Measurements from ENCODE around the gene TIAM1. TPM values are rescaled to one million over a fixed set of nuclear protein-coding genes. Genes with fewer than 3 reads are reported as not detected.

Gene TIAM1
- polyA plus RNA-seq, 2 of the 4 experiments (the other 2 are of a cell fraction): 0.23 to 0.40 TPM

DNA sequence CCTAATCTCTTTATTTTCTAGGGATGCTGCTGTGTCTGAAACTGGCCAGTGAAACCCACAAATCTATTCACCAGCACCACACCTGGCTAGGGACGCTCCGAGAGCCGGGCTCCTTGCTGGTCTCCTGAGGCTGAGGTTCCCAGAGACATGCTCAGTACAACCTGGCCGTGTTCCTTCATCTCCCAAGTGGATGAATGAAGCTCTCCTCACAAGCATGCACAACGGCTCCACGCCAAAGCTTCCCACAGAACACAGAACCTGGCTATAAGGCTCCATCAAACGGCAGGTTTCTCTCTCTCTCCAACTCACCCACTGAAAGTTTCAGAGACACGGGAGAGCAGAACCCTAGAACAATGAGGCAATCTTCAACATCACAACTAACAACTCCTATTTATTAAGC is 82.3 kb downstream of the TIAM1 start:
- DNase-seq (ENCODE audit: low read depth in 1 of 2, low spot score in 1 of 2): no peak
- POLR2A ChIA-PET: no interaction called here

DNA sequence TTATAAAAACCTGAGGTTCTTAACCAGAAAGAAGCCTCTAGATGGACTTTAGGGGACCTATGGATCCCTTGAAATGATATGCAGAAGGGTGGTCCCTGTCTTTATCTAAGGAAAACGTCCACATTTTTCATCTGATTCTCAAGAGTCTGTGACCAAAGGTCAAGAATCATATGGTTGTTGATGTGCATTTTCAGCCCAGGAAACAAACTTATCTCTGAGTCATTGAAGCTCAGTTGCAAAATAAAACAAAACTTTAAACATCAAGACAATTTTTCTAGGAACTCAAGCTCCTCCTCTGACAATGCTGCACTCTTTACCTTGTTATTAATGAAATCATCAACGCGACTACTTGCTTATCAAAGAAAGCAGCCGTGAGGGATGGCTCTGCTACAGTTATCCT is 83.3 kb downstream of the TIAM1 start:
- FAIRE-seq (no peak), ATAC-seq (no peak), DNase-seq (ENCODE audit: low read depth in 1 of 2, low spot score in 1 of 2) (no peak)
- no peak overlapping the region for H3K4me3 ChIP-seq
- WGBS (ENCODE audit: missing lambda C conversion rate): 9% methylated on average over 4 of the region's 4 CpGs
- ChIA-PET CTCF (no interaction called here), POLR2A (no interaction called here)
- peak overlapping the region; percentile 8; the same call in 1 of the 3 replicates for H3K4me2 ChIP-seq
- H3K4me1 ChIP-seq: no peaks in the 10 kb centered on the region
- no peak for TF ChIP-seq RNF2 (IDR thresholded peaks at IDR 0.05; ENCODE audit: borderline replicate concordance, low read depth)
- no peak for TF ChIP-seq EP300 (IDR thresholded peaks at IDR 0.05)
- TF ChIP-seq HOXA7 (CRISPR knock-in tag; IDR thresholded peaks at IDR 0.05): no peak
- no peak for TF ChIP-seq MAZ (IDR thresholded peaks at IDR 0.05; ENCODE audit: borderline replicate concordance, low read depth, low read length)
- no peak for TF ChIP-seq MAFK (IDR thresholded peaks at IDR 0.05; ENCODE audit: partially characterized antibody)
- TF ChIP-seq NR3C1 (IDR thresholded peaks at IDR 0.05): no peak
- no peak for TF ChIP-seq NFE2L2 (conservative IDR thresholded peaks at IDR 0.05; ENCODE audit: low read length)
- TF ChIP-seq, protein P1, sequence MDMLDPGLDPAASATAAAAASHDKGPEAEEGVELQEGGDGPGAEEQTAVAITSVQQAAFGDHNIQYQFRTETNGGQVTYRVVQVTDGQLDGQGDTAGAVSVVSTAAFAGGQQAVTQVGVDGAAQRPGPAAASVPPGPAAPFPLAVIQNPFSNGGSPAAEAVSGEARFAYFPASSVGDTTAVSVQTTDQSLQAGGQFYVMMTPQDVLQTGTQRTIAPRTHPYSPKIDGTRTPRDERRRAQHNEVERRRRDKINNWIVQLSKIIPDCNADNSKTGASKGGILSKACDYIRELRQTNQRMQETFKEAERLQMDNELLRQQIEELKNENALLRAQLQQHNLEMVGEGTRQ (IDR thresholded peaks at IDR 0.05): no peak
- no peak for TF ChIP-seq FOSL2 (IDR thresholded peaks at IDR 0.05)
- TF ChIP-seq FOSL2 (CRISPR knock-in tag; IDR thresholded peaks at IDR 0.05): no peak
- TF ChIP-seq NPAS2 (CRISPR knock-in tag; IDR thresholded peaks at IDR 0.05; ENCODE audit: borderline replicate concordance): no peak
- no peak for TF ChIP-seq CBX8 (IDR thresholded peaks at IDR 0.05)
- TF ChIP-seq, protein P2, sequence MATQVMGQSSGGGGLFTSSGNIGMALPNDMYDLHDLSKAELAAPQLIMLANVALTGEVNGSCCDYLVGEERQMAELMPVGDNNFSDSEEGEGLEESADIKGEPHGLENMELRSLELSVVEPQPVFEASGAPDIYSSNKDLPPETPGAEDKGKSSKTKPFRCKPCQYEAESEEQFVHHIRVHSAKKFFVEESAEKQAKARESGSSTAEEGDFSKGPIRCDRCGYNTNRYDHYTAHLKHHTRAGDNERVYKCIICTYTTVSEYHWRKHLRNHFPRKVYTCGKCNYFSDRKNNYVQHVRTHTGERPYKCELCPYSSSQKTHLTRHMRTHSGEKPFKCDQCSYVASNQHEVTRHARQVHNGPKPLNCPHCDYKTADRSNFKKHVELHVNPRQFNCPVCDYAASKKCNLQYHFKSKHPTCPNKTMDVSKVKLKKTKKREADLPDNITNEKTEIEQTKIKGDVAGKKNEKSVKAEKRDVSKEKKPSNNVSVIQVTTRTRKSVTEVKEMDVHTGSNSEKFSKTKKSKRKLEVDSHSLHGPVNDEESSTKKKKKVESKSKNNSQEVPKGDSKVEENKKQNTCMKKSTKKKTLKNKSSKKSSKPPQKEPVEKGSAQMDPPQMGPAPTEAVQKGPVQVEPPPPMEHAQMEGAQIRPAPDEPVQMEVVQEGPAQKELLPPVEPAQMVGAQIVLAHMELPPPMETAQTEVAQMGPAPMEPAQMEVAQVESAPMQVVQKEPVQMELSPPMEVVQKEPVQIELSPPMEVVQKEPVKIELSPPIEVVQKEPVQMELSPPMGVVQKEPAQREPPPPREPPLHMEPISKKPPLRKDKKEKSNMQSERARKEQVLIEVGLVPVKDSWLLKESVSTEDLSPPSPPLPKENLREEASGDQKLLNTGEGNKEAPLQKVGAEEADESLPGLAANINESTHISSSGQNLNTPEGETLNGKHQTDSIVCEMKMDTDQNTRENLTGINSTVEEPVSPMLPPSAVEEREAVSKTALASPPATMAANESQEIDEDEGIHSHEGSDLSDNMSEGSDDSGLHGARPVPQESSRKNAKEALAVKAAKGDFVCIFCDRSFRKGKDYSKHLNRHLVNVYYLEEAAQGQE (IDR thresholded peaks at IDR 0.05): no peak
- no peak for TF ChIP-seq POLR2AphosphoS2 (conservative IDR thresholded peaks at IDR 0.05; ENCODE audit: low read length)
- TF ChIP-seq, protein P3, sequence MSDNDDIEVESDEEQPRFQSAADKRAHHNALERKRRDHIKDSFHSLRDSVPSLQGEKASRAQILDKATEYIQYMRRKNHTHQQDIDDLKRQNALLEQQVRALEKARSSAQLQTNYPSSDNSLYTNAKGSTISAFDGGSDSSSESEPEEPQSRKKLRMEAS (IDR thresholded peaks at IDR 0.05): no peak
- TF ChIP-seq, protein P4, sequence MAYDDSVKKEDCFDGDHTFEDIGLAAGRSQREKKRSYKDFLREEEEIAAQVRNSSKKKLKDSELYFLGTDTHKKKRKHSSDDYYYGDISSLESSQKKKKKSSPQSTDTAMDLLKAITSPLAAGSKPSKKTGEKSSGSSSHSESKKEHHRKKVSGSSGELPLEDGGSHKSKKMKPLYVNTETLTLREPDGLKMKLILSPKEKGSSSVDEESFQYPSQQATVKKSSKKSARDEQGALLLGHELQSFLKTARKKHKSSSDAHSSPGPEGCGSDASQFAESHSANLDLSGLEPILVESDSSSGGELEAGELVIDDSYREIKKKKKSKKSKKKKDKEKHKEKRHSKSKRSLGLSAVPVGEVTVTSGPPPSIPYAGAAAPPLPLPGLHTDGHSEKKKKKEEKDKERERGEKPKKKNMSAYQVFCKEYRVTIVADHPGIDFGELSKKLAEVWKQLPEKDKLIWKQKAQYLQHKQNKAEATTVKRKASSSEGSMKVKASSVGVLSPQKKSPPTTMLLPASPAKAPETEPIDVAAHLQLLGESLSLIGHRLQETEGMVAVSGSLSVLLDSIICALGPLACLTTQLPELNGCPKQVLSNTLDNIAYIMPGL (CRISPR knock-in tag; IDR thresholded peaks at IDR 0.05; ENCODE audit: borderline replicate concordance): no peak
- no peak overlapping the region for H3K27ac ChIP-seq
- no peaks in the 10 kb centered on the region for H3K9me3 ChIP-seq

More for the DNA sequence above, 82.3 kb downstream of the TIAM1 start:
- no peak for ATAC-seq
- Histone ChIP-seq H3K9me3 (no peaks in the 10 kb centered on the region), H3K4me1 (no peaks in the 10 kb centered on the region), H3K4me2 (no peak overlapping the region), H3K27ac (no peak overlapping the region), H3K4me3 (no peak overlapping the region)
- no peak for FAIRE-seq
- TF ChIP-seq, protein P5, sequence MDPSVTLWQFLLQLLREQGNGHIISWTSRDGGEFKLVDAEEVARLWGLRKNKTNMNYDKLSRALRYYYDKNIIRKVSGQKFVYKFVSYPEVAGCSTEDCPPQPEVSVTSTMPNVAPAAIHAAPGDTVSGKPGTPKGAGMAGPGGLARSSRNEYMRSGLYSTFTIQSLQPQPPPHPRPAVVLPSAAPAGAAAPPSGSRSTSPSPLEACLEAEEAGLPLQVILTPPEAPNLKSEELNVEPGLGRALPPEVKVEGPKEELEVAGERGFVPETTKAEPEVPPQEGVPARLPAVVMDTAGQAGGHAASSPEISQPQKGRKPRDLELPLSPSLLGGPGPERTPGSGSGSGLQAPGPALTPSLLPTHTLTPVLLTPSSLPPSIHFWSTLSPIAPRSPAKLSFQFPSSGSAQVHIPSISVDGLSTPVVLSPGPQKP (IDR thresholded peaks at IDR 0.05; ENCODE audit: low read depth, low read length): no peak
- TF ChIP-seq, protein P1 (IDR thresholded peaks at IDR 0.05): no peak
- TF ChIP-seq RCOR1 (IDR thresholded peaks at IDR 0.05; ENCODE audit: low read depth, low read length): no peak
- TF ChIP-seq CEBPB (IDR thresholded peaks at IDR 0.05): no peak
- TF ChIP-seq FOSL2 (IDR thresholded peaks at IDR 0.05): no peak
- TF ChIP-seq FOSL2 (CRISPR knock-in tag; IDR thresholded peaks at IDR 0.05): no peak
- TF ChIP-seq ZSCAN20 (CRISPR knock-in tag; IDR thresholded peaks at IDR 0.05): no peak
- TF ChIP-seq RAD21 (conservative IDR thresholded peaks at IDR 0.05 in 1 of 2, IDR thresholded peaks at IDR 0.05 in 1 of 2): no peak
- no peak for TF ChIP-seq ZNF302 (CRISPR knock-in tag; IDR thresholded peaks at IDR 0.05)
- TF ChIP-seq HOXB5 (CRISPR knock-in tag; IDR thresholded peaks at IDR 0.05): no peak
- TF ChIP-seq, protein P6, sequence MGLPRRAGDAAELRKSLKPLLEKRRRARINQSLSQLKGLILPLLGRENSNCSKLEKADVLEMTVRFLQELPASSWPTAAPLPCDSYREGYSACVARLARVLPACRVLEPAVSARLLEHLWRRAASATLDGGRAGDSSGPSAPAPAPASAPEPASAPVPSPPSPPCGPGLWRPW (IDR thresholded peaks at IDR 0.05): no peak
- TF ChIP-seq, protein P3 (IDR thresholded peaks at IDR 0.05): no peak
- TF ChIP-seq JUNB (IDR thresholded peaks at IDR 0.05): no peak
- TF ChIP-seq ZFP36 (IDR thresholded peaks at IDR 0.05; ENCODE audit: borderline replicate concordance, partially characterized antibody): no peak
- no peak for TF ChIP-seq ZC3H11A (IDR thresholded peaks at IDR 0.05)
- no peak for TF ChIP-seq SREBF2 (IDR thresholded peaks at IDR 0.05)
- no peak for TF ChIP-seq RNF2 (IDR thresholded peaks at IDR 0.05; ENCODE audit: borderline replicate concordance, low read depth)
- TF ChIP-seq EHMT2 (IDR thresholded peaks at IDR 0.05; ENCODE audit: low read depth): no peak
- TF ChIP-seq MAZ (IDR thresholded peaks at IDR 0.05; ENCODE audit: borderline replicate concordance, low read depth, low read length): no peak
- whole genome bisulfite sequencing (ENCODE audit: missing lambda C conversion rate): 39% methylated on average over 8 of the region's 8 CpGs
- CTCF ChIA-PET: no interaction called here
